SU-DHL-6 (cell line): ENCODE results near the gene CPSF4L.

Experiments used
- EZH2phosphoT487 ChIP-seq: fragments of 200-600 bp; sonication (generic), shearing (Covaris generic); conservative IDR thresholded peaks from 2 replicates; pipeline ENCODE4 v1.6.1; 2018; ENCODE audit warnings: mild to moderate bottlenecking, antibody characterized with exemption, low read length, moderate library complexity, mixed read lengths
- TF ChIP-seq, protein P1 (sequence below): fragments of 200-600 bp; sonication (generic); IDR thresholded peaks from one replicate; pipeline ENCODE4 v1.5.1; 2017; ENCODE audit warnings: antibody characterized with exemption, mild to moderate bottlenecking, low read length, moderate library complexity; ENCODE audit not compliant: insufficient read depth, poor library complexity, severe bottlenecking

DNA sequence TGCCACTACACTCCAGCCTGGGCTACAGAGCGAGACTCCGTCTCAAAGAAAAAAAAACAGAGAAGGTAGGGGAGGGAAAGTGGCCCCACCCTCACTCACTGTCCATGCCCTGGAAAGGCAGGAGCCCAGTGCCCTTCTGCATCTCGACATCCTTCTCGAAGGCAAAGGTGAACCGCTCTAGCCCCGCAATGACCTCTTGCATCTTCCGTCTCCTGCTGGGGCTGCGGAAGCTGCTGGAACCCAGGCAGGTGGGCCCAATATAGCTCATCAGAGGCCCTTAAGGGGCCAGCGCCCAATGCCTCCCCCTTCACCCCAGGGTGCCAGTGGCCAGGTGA lies at the start of gene CPSF4L:
- TF ChIP-seq EZH2phosphoT487 = no peak
- TF ChIP-seq, protein P1, sequence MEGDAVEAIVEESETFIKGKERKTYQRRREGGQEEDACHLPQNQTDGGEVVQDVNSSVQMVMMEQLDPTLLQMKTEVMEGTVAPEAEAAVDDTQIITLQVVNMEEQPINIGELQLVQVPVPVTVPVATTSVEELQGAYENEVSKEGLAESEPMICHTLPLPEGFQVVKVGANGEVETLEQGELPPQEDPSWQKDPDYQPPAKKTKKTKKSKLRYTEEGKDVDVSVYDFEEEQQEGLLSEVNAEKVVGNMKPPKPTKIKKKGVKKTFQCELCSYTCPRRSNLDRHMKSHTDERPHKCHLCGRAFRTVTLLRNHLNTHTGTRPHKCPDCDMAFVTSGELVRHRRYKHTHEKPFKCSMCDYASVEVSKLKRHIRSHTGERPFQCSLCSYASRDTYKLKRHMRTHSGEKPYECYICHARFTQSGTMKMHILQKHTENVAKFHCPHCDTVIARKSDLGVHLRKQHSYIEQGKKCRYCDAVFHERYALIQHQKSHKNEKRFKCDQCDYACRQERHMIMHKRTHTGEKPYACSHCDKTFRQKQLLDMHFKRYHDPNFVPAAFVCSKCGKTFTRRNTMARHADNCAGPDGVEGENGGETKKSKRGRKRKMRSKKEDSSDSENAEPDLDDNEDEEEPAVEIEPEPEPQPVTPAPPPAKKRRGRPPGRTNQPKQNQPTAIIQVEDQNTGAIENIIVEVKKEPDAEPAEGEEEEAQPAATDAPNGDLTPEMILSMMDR = no peak
